Measurements from ENCODE around the gene KCNJ6.

GRCh38 chr21:37877888-37878684 lies 38.2 kb downstream of the KCNJ6 start:
- no peak for TF ChIP-seq HNF4A (conservative IDR thresholded peaks at IDR 0.05)
- TF ChIP-seq, protein P1, sequence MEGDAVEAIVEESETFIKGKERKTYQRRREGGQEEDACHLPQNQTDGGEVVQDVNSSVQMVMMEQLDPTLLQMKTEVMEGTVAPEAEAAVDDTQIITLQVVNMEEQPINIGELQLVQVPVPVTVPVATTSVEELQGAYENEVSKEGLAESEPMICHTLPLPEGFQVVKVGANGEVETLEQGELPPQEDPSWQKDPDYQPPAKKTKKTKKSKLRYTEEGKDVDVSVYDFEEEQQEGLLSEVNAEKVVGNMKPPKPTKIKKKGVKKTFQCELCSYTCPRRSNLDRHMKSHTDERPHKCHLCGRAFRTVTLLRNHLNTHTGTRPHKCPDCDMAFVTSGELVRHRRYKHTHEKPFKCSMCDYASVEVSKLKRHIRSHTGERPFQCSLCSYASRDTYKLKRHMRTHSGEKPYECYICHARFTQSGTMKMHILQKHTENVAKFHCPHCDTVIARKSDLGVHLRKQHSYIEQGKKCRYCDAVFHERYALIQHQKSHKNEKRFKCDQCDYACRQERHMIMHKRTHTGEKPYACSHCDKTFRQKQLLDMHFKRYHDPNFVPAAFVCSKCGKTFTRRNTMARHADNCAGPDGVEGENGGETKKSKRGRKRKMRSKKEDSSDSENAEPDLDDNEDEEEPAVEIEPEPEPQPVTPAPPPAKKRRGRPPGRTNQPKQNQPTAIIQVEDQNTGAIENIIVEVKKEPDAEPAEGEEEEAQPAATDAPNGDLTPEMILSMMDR (IDR thresholded peaks at IDR 0.05; ENCODE audit: low read depth, low read length, missing input control) = no peak

All from liver (tissue), 3 donors.